ENCODE results near the gene PTPRN2.

The PTPRN2 gene

GRCh38 chr7:158590181-158590530 lies 2.5 kb upstream of the PTPRN2 start:
- H3K4me3 ChIP-seq = no peak overlapping the region
- DNase-seq (ENCODE audit: low spot score) = no peak
- H3K27ac ChIP-seq = no peak overlapping the region
- TF ChIP-seq CTCF (IDR thresholded peaks at IDR 0.05) = no peak

DNA sequence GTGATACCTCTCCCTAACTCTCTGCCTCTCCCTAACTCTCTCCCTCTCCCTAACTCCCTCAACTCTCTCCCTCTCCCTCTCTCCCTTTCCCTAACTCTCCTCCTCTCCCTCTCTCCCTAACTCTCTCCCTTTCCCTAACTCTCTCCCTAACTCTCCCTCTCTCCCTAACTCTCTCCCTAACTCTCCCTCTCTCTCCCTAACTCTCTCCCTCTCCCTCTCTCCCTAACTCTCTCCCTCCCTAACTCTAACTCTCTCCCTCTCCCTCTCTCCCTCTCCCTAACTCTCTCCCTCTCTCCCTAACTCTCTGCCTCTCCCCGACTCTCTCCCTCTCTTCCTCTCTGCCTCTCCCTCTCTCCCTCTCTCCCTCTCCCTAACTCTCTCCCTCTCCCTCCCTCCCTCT lies 2.0 kb upstream of the PTPRN2 start:
- Histone ChIP-seq H3K27ac (no peak overlapping the region), H3K4me3 (no peak overlapping the region)
- DNase-seq (ENCODE audit: low spot score) = no peak
- TF ChIP-seq CTCF (IDR thresholded peaks at IDR 0.05) = no peak

DNA sequence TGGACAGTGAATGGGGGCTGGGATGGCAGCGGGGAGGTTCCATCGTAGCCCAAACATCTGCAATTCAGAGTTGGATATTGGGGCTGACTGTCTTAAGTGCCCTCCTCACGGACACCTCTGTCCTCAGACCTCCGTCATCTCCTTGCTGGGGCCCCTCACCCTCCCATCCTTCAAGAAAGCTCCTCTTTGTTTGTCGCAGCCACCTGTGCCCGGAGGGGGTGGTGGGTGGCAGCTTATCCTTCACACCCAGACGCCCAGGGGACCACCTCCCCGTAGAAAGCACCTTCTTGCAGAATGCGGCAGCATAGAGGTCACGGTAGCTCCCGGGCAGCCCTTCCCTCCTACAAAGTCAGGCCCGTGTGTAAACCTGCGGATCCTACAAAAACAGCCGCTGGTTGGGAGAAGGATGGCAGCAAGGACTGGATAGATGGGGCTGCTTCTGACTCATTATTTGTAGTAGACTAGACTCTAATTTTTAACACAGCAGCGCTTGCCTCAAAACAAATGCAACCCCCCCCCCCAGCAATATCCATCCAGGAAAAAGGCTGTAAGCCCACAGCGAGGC lies 1.3 kb upstream of the PTPRN2 start:
- H3K27ac ChIP-seq = no peak overlapping the region
- DNase-seq (ENCODE audit: low spot score) = no peak
- no peak for TF ChIP-seq CTCF (IDR thresholded peaks at IDR 0.05)
- H3K4me3 ChIP-seq = no peak overlapping the region

DNA sequence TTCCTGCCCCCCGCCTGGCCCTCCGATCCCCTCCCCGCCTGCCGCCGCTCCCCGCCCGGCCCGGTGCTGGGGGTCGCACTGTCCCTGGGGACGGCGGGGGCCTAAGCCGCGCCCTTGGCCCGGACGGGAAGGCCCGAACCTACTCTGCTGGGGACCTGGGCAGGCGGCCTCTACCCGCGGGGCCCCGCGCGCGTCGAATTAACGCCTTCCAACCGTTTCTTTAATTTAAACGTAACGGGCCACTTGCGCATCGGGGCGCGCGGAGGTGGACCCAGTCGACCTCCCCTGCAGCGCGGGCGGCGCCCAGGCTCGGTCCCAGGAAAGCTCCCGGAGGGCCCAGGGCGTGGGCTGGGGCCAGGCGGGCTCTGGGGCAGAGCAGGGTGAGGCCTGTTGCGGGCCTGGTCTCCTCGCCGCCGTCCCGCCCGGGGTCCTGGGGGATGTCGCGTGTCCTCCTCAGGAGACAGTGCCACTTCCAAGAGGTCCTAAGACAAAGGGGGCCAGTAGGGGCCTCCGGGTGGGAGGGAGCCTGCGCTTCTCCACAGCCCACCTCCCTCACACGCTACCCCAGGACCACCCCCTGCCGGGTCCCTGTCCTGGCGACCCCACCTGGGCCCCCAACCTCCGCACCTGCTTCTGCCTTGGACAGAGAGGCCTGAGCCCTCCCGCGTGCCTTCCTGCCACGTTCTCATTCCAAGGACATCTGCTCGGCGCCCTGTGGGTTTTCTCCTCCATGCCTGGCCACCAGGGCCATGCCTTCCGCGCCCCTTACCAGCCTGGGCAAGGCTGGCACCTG lies 658 bp upstream of the PTPRN2 start:
- Histone ChIP-seq H3K4me3 (peak overlapping the region; percentile 68), H3K27ac (no peak overlapping the region)
- no peak for DNase-seq (ENCODE audit: low spot score)
- TF ChIP-seq CTCF (IDR thresholded peaks at IDR 0.05) = no peak

DNA sequence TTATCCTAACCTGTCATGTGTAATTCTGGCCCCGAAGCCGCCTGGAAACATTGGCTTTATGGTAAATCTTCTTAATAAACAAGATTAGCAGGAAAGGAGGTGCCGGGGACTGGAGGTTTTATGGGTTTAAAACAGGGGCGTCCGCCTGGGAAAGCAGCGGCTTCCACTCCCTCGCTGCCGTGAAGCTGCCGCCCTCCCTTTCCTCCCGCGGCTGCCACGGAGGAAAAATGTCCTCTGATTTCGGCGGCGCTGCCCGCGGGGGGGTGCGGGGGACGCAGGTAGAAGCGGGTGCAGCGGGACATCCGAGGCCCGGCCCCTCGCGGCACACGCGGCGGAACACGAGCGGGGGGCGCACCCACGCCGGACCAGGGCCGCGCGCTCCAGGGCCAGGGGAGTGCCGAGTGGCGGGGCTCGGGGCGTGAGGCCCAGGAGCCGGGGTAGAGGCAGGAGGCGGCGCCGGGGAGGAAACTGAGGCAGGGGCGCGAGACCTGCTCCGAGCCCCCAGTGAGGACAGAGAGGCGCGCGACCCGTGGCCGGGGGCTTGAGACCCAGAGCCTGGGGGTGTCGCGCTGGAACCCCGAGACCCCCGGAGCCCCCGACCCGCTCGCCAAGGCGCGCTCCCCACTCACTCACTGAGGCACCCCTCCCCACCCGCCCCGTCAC lies 993 bp downstream of the PTPRN2 start:
- Histone ChIP-seq H3K27ac (no peak overlapping the region), H3K4me3 (peak overlapping the region; percentile 68)
- DNase-seq (ENCODE audit: low spot score) = no peak
- TF ChIP-seq CTCF (IDR thresholded peaks at IDR 0.05) = no peak

DNA sequence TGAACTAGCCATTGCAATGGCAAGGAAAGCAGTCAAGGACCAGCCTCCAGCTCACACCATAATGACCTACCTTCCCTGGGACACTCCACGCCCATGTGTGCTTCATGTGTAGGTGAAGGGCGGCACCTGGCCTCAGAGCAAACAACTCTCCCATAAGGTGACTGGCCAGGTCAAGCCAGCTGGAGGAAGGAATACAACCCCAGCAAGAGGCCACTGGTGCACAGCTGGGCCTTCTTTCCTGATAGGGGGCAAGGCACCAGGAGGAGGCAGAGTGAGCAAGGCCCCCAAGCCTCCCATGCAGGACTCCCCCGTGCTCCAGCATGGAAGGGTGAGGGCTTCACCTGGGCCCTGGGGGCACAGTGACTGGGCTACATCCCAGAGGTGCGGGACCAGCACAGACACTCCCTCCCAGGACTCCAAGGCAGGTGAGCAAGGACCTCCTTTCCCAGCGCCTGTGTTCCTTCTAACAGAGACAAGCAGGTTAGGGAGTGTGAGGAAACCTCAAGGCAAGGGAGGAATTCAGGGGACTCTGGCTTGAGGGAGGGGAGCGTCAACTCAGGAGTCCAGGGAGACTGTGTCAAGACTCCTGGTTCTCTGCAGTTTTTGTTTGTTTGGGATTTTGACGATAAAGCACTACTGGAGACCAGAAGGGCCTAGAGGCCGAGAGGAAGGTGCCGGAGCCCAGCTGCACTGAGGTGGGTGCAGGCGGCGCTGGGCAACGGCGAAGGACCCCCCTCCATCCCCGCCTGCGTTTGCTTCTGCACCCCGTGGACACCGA lies 1.7 kb downstream of the PTPRN2 start:
- no peak for DNase-seq (ENCODE audit: low spot score)
- Histone ChIP-seq H3K4me3 (peak overlapping the region; percentile 68), H3K27ac (no peak overlapping the region)
- TF ChIP-seq CTCF (IDR thresholded peaks at IDR 0.05) = no peak
